Measurements from ENCODE around the gene MANSC4.

GRCh38 chr12:27771481-27772327 lies 8.3 kb downstream of the MANSC4 start:
- TF ChIP-seq EZH2 (IDR thresholded peaks at IDR 0.05) (no peak), POLR2AphosphoS5 (IDR thresholded peaks at IDR 0.05; ENCODE audit: borderline replicate concordance, low read depth, low read length) (no peak), FOXP2 (optimal IDR thresholded peaks at IDR 0.05; ENCODE audit: control extremely low read depth, extremely low read length, insufficient read depth) (no peak)

Data from SK-N-MC (cell line).